GM19455 (cell line): Measurements from ENCODE around the gene OPRL1.

Experiments
- ATAC-seq: cut with Tn5 transposase; IDR thresholded peaks from one replicate; pipeline ENCODE4 v1.9.1; 2021; ENCODE audit not compliant: unreplicated experiment

OPRL1 gene

GRCh38 chr20:64071341-64072332, 8.2 kb upstream of the OPRL1 start:
- ATAC-seq, result no peak

- no peak for ATAC-seq
Measured at GRCh38 chr20:64072498-64073063, 7.3 kb upstream of the OPRL1 start.

GRCh38 chr20:64073476-64074183, 6.3 kb upstream of the OPRL1 start:
- no peak for ATAC-seq

- no peak for ATAC-seq
Measured at GRCh38 chr20:64074184-64074789, 5.6 kb upstream of the OPRL1 start.

GRCh38 chr20:64074963-64075362, 4.9 kb upstream of the OPRL1 start:
- no peak for ATAC-seq

- no peak for ATAC-seq
Measured at GRCh38 chr20:64075556-64075955, 4.3 kb upstream of the OPRL1 start.

- ATAC-seq, result no peak
Measured at GRCh38 chr20:64076061-64076997, 3.6 kb upstream of the OPRL1 start.

- no peak for ATAC-seq
Measured at GRCh38 chr20:64077094-64077493, 2.8 kb upstream of the OPRL1 start.

GRCh38 chr20:64077541-64077875, 2.4 kb upstream of the OPRL1 start:
- no peak for ATAC-seq

- ATAC-seq, result no peak
Measured at GRCh38 chr20:64077876-64078551, 1.9 kb upstream of the OPRL1 start.

GRCh38 chr20:64078934-64079272, 979 bp upstream of the OPRL1 start:
- ATAC-seq, result no peak

GRCh38 chr20:64079273-64080012, 439 bp upstream of the OPRL1 start, which contains the start of gene RGS19:
Gene RGS19, minus strand, starts transcription at chr20:64079518. Its CDS starts 2,632 bp downstream, at chr20:64076886.
- peak; percentile 30 for ATAC-seq

- no peak for ATAC-seq
Measured at GRCh38 chr20:64080813-64081623, 1.1 kb downstream of the OPRL1 start.

GRCh38 chr20:64081624-64081964, 1.7 kb downstream of the OPRL1 start:
- ATAC-seq, result no peak

- no peak for ATAC-seq
Measured at GRCh38 chr20:64082126-64082731, 2.3 kb downstream of the OPRL1 start.

- ATAC-seq, result no peak
Measured at GRCh38 chr20:64082820-64083377, 3.0 kb downstream of the OPRL1 start.

GRCh38 chr20:64083378-64083803, 3.5 kb downstream of the OPRL1 start:
- ATAC-seq, result no peak
